GM23248 (cell line): Measurements from ENCODE around the gene ERBB3. TPM values are rescaled to one million over a fixed set of nuclear protein-coding genes. Genes with fewer than 3 reads are reported as not detected.
A peak's percentile ranks its signal among the peaks of the same experiment; 100 is the strongest.

Source experiments
- DNase-seq: peaks from one replicate; pipeline ENCODE4 v3.0.0-alpha.2; 2015
- H2AFZ ChIP-seq: fragments of 200-600 bp; sonication (generic); 2 replicates; pipeline ENCODE4 v1.6.1; 2016; ENCODE audit warnings: antibody characterized with exemption
- H3F3A ChIP-seq: fragments of 200-600 bp; sonication (generic); 2 replicates; pipeline ENCODE4 v1.6.1; 2016; ENCODE audit warnings: mild to moderate bottlenecking, antibody characterized with exemption, mixed run types; ENCODE audit not compliant: insufficient read depth
- H3K27ac ChIP-seq: fragments of 200-600 bp; sonication (generic); 2 replicates; pipeline ENCODE4 v1.5.1; 2016; ENCODE audit warnings: mild to moderate bottlenecking
- H3K27me3 ChIP-seq: fragments of 200-600 bp; sonication (generic); replicated peaks from 2 replicates; pipeline ENCODE4 v1.6.1; 2016; ENCODE audit warnings: mild to moderate bottlenecking; ENCODE audit not compliant: insufficient read depth
- H3K36me3 ChIP-seq: fragments of 200-600 bp; sonication (generic); 2 replicates; pipeline ENCODE4 v1.6.1; 2016; ENCODE audit warnings: low read depth, mild to moderate bottlenecking
- H3K4me1 ChIP-seq: fragments of 200-600 bp; sonication (generic); 2 replicates; pipeline ENCODE4 v1.6.1; 2016; ENCODE audit warnings: mild to moderate bottlenecking; ENCODE audit not compliant: insufficient read depth
- H3K4me2 ChIP-seq: fragments of 200-600 bp; sonication (generic); one replicate; pipeline ENCODE4 v1.6.1; 2016; ENCODE audit warnings: mild to moderate bottlenecking; ENCODE audit not compliant: unreplicated experiment
- H3K4me3 ChIP-seq: fragments of 200-600 bp; sonication (generic); 2 replicates; pipeline ENCODE4 v1.5.1; 2016; ENCODE audit warnings: mild to moderate bottlenecking
- H3K79me2 ChIP-seq: fragments of 200-600 bp; sonication (generic); 2 replicates; pipeline ENCODE4 v1.6.1; 2016; ENCODE audit warnings: mild to moderate bottlenecking; ENCODE audit not compliant: insufficient read depth
- H3K9ac ChIP-seq: fragments of 200-600 bp; sonication (generic); 2 replicates; pipeline ENCODE4 v1.6.1; 2016; ENCODE audit warnings: mild to moderate bottlenecking
- H3K9me2 ChIP-seq: fragments of 200-600 bp; sonication (generic); 2 replicates; pipeline ENCODE4 v1.6.1; 2016; ENCODE audit warnings: mixed run types, mild to moderate bottlenecking, moderate library complexity; ENCODE audit not compliant: insufficient read depth
- H3K9me3 ChIP-seq: fragments of 200-600 bp; sonication (generic); one replicate; pipeline ENCODE4 v1.6.1; 2017; ENCODE audit warnings: low read depth
- H4K20me1 ChIP-seq: fragments of 200-600 bp; sonication (generic); 2 replicates; pipeline ENCODE4 v1.6.0; 2016; ENCODE audit not compliant: insufficient read depth
- EZH2 ChIP-seq: fragments of 200-600 bp; sonication (generic); IDR thresholded peaks from 2 replicates; pipeline ENCODE4 v1.6.1; 2018; ENCODE audit warnings: antibody characterized with exemption, mild to moderate bottlenecking; ENCODE audit not compliant: insufficient read depth, poor library complexity, severe bottlenecking
- EZH2phosphoT487 ChIP-seq: fragments of 200-600 bp; sonication (generic); IDR thresholded peaks from 2 replicates; pipeline ENCODE4 v1.6.1; 2018; ENCODE audit warnings: antibody characterized with exemption, moderate library complexity, mild to moderate bottlenecking, low read depth; ENCODE audit not compliant: insufficient read depth
- WGBS, 2 experiments: methylation state at CpG; one replicate each; pipeline ENCODE4 v1.1.6; 2015 to 2017; ENCODE audit warnings: low lambda C conversion rate in 2 of 2, low coverage in 1 of 2; ENCODE audit errors: missing lambda C conversion rate in 2 of 2; 5-methylcytosine and 5-hydroxymethylcytosine counted together
- in situ Hi-C: fragments of 300-500 bp; cut with MboI; formaldehyde crosslinking; loops from 2 replicates; pipeline ENCODE4 v1.15.0; 2020
- polyA plus RNA-seq: library from polyadenylated mRNA; unstranded; fragments of >200 nt; fragmentation: Nextera tagmentation; extraction: Ambion mirVana; gene quantifications from 2 replicates; pipeline ENCODE4 v1.2.1, GENCODE V29; 2016
- total RNA-seq: library from RNA; depleted of rRNA; stranded (reverse); fragments of >200 nt; shearing (Covaris generic); gene quantifications from 2 replicates; pipeline ENCODE4 v1.2.3, GENCODE V29; 2014

The ERBB3 gene
- total and polyA plus RNA-seq, 2 experiments from 2014 or later = 1.9 to 3.5 TPM

GRCh38 chr12:56078427-56078826 is 1.5 kb upstream of the ERBB3 start:
- no peaks in the 10 kb centered on the region for H4K20me1 ChIP-seq
- in situ Hi-C loops = no loop called here
- H3K9ac ChIP-seq = no peak overlapping the region
- no peaks in the 10 kb centered on the region for H3K36me3 ChIP-seq
- H2AFZ ChIP-seq = peak overlapping the region; percentile 91
- H3K4me3 ChIP-seq = no peak overlapping the region
- 100% methylated on average over 1 of the region's 1 CpG for WGBS, 2 experiments
- no peaks in the 10 kb centered on the region for H3K9me3 ChIP-seq
- H3K27ac ChIP-seq = no peak overlapping the region
- H3K4me1 ChIP-seq = no peaks in the 10 kb centered on the region
- no peaks in the 10 kb centered on the region; the same call in 1 of the 2 replicates for H3K27me3 ChIP-seq
- no peak for TF ChIP-seq EZH2phosphoT487
- TF ChIP-seq EZH2 = no peak
- H3K9me2 ChIP-seq = no peaks in the 10 kb centered on the region
- no peaks in the 10 kb centered on the region for H3K79me2 ChIP-seq
- H3F3A ChIP-seq = peaks cover 6% of the 10 kb centered on the region
- DNase-seq = no peak
- no peak overlapping the region for H3K4me2 ChIP-seq

GRCh38 chr12:56078931-56079722 is 838 bp upstream of the ERBB3 start:
- peak overlapping the region; percentile 60 for H3K9ac ChIP-seq
- H3K9me3 ChIP-seq = no peaks in the 10 kb centered on the region
- H3K36me3 ChIP-seq = no peaks in the 10 kb centered on the region
- H4K20me1 ChIP-seq = no peaks in the 10 kb centered on the region
- peak overlapping the region; percentile 75 for H3K4me3 ChIP-seq
- H3K4me2 ChIP-seq = peak overlapping the region; percentile 90
- 1 to 2% methylated on average over 42 to 49 of the region's 50 CpGs for WGBS, 2 experiments
- peak overlapping the region; percentile 91 for H2AFZ ChIP-seq
- peaks cover 6% of the 10 kb centered on the region for H3F3A ChIP-seq
- DNase-seq = peak; percentile 93
- H3K27me3 ChIP-seq = no peaks in the 10 kb centered on the region; the same call in 1 of the 2 replicates
- peak overlapping the region; percentile 19; the same call in 1 of the 2 replicates for H3K27ac ChIP-seq
- in situ Hi-C loops = no loop called here
- H3K9me2 ChIP-seq = no peaks in the 10 kb centered on the region
- no peaks in the 10 kb centered on the region for H3K79me2 ChIP-seq
- no peak for TF ChIP-seq EZH2phosphoT487
- no peak for TF ChIP-seq EZH2
- no peaks in the 10 kb centered on the region for H3K4me1 ChIP-seq

- Histone ChIP-seq H3K4me1 (no peaks in the 10 kb centered on the region), H3K27ac (no peak overlapping the region), H3K4me2 (peak overlapping the region; percentile 90), H4K20me1 (no peaks in the 10 kb centered on the region), H3K9me3 (no peaks in the 10 kb centered on the region), H3K27me3 (no peaks in the 10 kb centered on the region; the same call in 1 of the 2 replicates), H3K79me2 (no peaks in the 10 kb centered on the region), H3K36me3 (no peaks in the 10 kb centered on the region), H2AFZ (peak overlapping the region; percentile 91), H3K4me3 (peak overlapping the region; percentile 75), H3K9ac (no peak overlapping the region), H3K9me2 (no peaks in the 10 kb centered on the region), H3F3A (peaks cover 6% of the 10 kb centered on the region)
- TF ChIP-seq EZH2phosphoT487 (no peak), EZH2 (no peak)
- peak; percentile 2 for DNase-seq
- in situ Hi-C loops = no loop called here
- 32 to 36% methylated on average over 20 of the region's 20 CpGs for WGBS, 2 experiments
These were observed 682 bp downstream of the ERBB3 start for GRCh38 chr12:56080556-56081138.

- Histone ChIP-seq H3K4me1 (no peaks in the 10 kb centered on the region), H3K9ac (no peak overlapping the region), H3F3A (peaks cover 6% of the 10 kb centered on the region), H3K9me2 (no peaks in the 10 kb centered on the region), H3K27ac (no peak overlapping the region), H3K36me3 (no peaks in the 10 kb centered on the region), H3K9me3 (no peaks in the 10 kb centered on the region), H3K4me3 (no peak overlapping the region), H4K20me1 (no peaks in the 10 kb centered on the region), H2AFZ (no peak overlapping the region), H3K79me2 (no peaks in the 10 kb centered on the region), H3K4me2 (no peak overlapping the region), H3K27me3 (no peaks in the 10 kb centered on the region; the same call in 1 of the 2 replicates)
- DNase-seq = no peak
- 57 to 67% methylated on average over 6 of the region's 6 CpGs for WGBS, 2 experiments
- in situ Hi-C loops = no loop called here
- TF ChIP-seq EZH2phosphoT487 (no peak), EZH2 (no peak)
These were observed 1.7 kb downstream of the ERBB3 start for GRCh38 chr12:56081393-56082347.
